ENCODE data around the gene ZNF566.

DNA sequence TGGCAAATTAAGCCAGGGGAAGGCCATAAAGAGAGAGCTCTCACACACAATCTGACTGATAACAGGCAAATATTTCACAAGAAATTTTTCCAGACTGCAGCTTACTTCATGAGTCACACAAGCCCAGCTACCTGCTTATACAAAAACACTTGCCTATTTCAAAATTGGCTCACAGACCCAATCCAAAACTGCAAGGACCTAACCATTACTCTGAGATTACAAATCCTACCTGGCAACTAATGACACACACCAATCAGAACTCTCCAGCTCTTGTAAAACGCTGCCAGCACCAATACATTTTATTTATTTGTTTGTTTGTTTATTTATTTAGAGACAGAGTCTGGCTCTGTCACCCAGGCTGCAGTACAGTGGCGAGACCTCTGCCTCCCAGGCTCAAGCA lies 52.8 kb downstream of the ZNF566 start:
- TF ChIP-seq, protein P1, sequence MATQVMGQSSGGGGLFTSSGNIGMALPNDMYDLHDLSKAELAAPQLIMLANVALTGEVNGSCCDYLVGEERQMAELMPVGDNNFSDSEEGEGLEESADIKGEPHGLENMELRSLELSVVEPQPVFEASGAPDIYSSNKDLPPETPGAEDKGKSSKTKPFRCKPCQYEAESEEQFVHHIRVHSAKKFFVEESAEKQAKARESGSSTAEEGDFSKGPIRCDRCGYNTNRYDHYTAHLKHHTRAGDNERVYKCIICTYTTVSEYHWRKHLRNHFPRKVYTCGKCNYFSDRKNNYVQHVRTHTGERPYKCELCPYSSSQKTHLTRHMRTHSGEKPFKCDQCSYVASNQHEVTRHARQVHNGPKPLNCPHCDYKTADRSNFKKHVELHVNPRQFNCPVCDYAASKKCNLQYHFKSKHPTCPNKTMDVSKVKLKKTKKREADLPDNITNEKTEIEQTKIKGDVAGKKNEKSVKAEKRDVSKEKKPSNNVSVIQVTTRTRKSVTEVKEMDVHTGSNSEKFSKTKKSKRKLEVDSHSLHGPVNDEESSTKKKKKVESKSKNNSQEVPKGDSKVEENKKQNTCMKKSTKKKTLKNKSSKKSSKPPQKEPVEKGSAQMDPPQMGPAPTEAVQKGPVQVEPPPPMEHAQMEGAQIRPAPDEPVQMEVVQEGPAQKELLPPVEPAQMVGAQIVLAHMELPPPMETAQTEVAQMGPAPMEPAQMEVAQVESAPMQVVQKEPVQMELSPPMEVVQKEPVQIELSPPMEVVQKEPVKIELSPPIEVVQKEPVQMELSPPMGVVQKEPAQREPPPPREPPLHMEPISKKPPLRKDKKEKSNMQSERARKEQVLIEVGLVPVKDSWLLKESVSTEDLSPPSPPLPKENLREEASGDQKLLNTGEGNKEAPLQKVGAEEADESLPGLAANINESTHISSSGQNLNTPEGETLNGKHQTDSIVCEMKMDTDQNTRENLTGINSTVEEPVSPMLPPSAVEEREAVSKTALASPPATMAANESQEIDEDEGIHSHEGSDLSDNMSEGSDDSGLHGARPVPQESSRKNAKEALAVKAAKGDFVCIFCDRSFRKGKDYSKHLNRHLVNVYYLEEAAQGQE (IDR thresholded peaks at IDR 0.05; ENCODE audit: low read depth), result no peak
- no peak for TF ChIP-seq NFIC (IDR thresholded peaks at IDR 0.05)
- TF ChIP-seq EP300 (IDR thresholded peaks at IDR 0.05; ENCODE audit: borderline replicate concordance), result no peak
- no peak for TF ChIP-seq TCF12 (IDR thresholded peaks at IDR 0.05; ENCODE audit: low read depth)
- TF ChIP-seq YY1 (IDR thresholded peaks at IDR 0.05; ENCODE audit: low read depth), result no peak
- no peak for TF ChIP-seq CEBPB (IDR thresholded peaks at IDR 0.05)
- no peak for TF ChIP-seq ZBTB7A (IDR thresholded peaks at IDR 0.05; ENCODE audit: low read depth)
- TF ChIP-seq, protein P2, sequence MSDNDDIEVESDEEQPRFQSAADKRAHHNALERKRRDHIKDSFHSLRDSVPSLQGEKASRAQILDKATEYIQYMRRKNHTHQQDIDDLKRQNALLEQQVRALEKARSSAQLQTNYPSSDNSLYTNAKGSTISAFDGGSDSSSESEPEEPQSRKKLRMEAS (IDR thresholded peaks at IDR 0.05), result no peak
- no peak for TF ChIP-seq EGR1 (IDR thresholded peaks at IDR 0.05)
- no peak for TF ChIP-seq TEAD4 (IDR thresholded peaks at IDR 0.05)
